K562 (cell line): ENCODE data around the gene ALDH1A3. TPM values are rescaled to one million over a fixed set of nuclear protein-coding genes. Genes with fewer than 3 reads are reported as not detected.

ENCODE experiments used
- ATAC-seq: fragments of 200-7000 bp; cut with Tn5 transposase; 3 replicates; pipeline ENCODE4 v1.9.1; 2020; ENCODE audit warnings: moderate library complexity
- BruUV-seq: library from RNA; stranded (reverse); fragments of 400-500 nt; replicated peaks from 2 replicates; lab custom pipeline; 2021; lab: Mats Ljungman, UMichigan
- CTCF ChIA-PET: fragments of 300-600 bp; formaldehyde crosslinking; extraction: SDS; loops from one replicate; lab custom pipeline; 2021; ENCODE audit warnings: low intra/inter-chr PET ratio; lab: Yijun Ruan, JAX
- POLR2A ChIA-PET: fragments of 300-600, 350-650 bp; sonication (Branson Sonifier 250); formaldehyde crosslinking; extraction: SDS; loops from one replicate; lab custom pipeline; 2021; ENCODE audit warnings: antibody characterized with exemption, inconsistent platforms; lab: Yijun Ruan, JAX
- DNase-seq, 4 experiments: peaks; one replicate each; pipeline versions ENCODE4 v3.0.0 to v3.0.0-alpha.2; 2011 to 2018; ENCODE audit warnings: low spot score in 3 of 4, mixed read lengths in 3 of 4; ENCODE audit errors: extremely low read depth in 1 of 4
- FAIRE-seq: peaks from 2 replicates; lab custom pipeline; 2011; peaks lifted over from hg19 to GRCh38; lab: Jason Lieb, UNC
- H2AFZ ChIP-seq: 2 replicates; pipeline ENCODE4 v1.6.0; 2011; ENCODE audit warnings: low read depth, low read length, control low read depth, inconsistent platforms
- H3K27ac ChIP-seq: fragments of 200-600 bp; 3 replicates; pipeline ENCODE4 v1.8.0; 2011; ENCODE audit warnings: low read depth, mild to moderate bottlenecking, control low read depth, inconsistent platforms, low read length, moderate library complexity, mixed read lengths; ENCODE audit errors: extremely low read depth
- H3K27me3 ChIP-seq, 2 experiments: fragments of 300-600 bp in 1 of 2; 2 replicates in 1 of 2; 3 replicates in 1 of 2; pipeline versions ENCODE4 v1.6.0 to v1.8.0; 2011; ENCODE audit warnings: inconsistent platforms in 2 of 2, low read length in 2 of 2, mild to moderate bottlenecking in 1 of 2, mixed read lengths in 1 of 2, moderate library complexity in 1 of 2; ENCODE audit not compliant: control insufficient read depth in 2 of 2, insufficient read depth in 2 of 2
- H3K36me3 ChIP-seq: fragments of 300-600 bp; 3 replicates; pipeline ENCODE4 v1.8.0; 2011; ENCODE audit warnings: mild to moderate bottlenecking, low read length, inconsistent platforms; ENCODE audit not compliant: control insufficient read depth, insufficient read depth
- H3K4me1 ChIP-seq, 2 experiments: fragments of 200-600 bp in 1 of 2; replicated peaks in 1 of 2; 2 replicates in 1 of 2; 3 replicates in 1 of 2; pipeline versions ENCODE4 v1.5.1 to v1.8.0; 2011; ENCODE audit warnings: inconsistent platforms in 2 of 2, low read length in 2 of 2, mild to moderate bottlenecking in 1 of 2, mixed read lengths in 1 of 2, moderate library complexity in 1 of 2; ENCODE audit not compliant: control insufficient read depth in 2 of 2, insufficient read depth in 2 of 2
- H3K4me2 ChIP-seq: 2 replicates; pipeline ENCODE4 v1.6.1; 2011; ENCODE audit warnings: low read length, control low read depth, inconsistent platforms, mixed read lengths; ENCODE audit not compliant: insufficient read depth
- H3K4me3 ChIP-seq: fragments of 200-600 bp; sonication (generic), shearing (Covaris generic); 2 replicates; pipeline ENCODE4 v1.5.1; 2016; ENCODE audit warnings: control low read depth, inconsistent platforms
- H3K79me2 ChIP-seq: fragments of 200-600 bp; 3 replicates; pipeline ENCODE4 v1.8.0; 2011; ENCODE audit warnings: low read length, inconsistent platforms; ENCODE audit not compliant: control insufficient read depth, insufficient read depth
- H3K9ac ChIP-seq, 2 experiments: 2 replicates each; pipeline versions ENCODE4 v1.6.0 to v1.6.1; 2011; ENCODE audit warnings: low read depth in 2 of 2, low read length in 2 of 2, control low read depth in 1 of 2, inconsistent platforms in 1 of 2, mild to moderate bottlenecking in 1 of 2, mixed read lengths in 1 of 2; ENCODE audit not compliant: insufficient read depth in 1 of 2
- H3K9me1 ChIP-seq: one replicate; pipeline ENCODE4 v1.6.0; 2011; ENCODE audit warnings: inconsistent platforms, mild to moderate bottlenecking, low read length, moderate library complexity; ENCODE audit not compliant: control insufficient read depth, insufficient read depth
- H3K9me3 ChIP-seq: replicated peaks from 2 replicates; pipeline ENCODE4 v1.5.1; 2011; ENCODE audit warnings: low read depth, low read length, inconsistent platforms; ENCODE audit not compliant: control insufficient read depth, insufficient read depth
- H4K20me1 ChIP-seq: replicated peaks from 2 replicates; pipeline ENCODE4 v1.6.1; 2011; ENCODE audit warnings: low read length, inconsistent platforms, mixed read lengths; ENCODE audit not compliant: control insufficient read depth, insufficient read depth
- AFF1 ChIP-seq, 2 experiments: fragments of 450-650 bp; IDR thresholded peaks; 2 replicates each; pipeline ENCODE4 v1.6.1; 2018; ENCODE audit warnings: mild to moderate bottlenecking in 2 of 2, low read depth in 1 of 2; ENCODE audit not compliant: partially characterized antibody in 2 of 2
- FOXJ2 ChIP-seq: fragments of 200-800 bp; sonication (Bioruptor generic); IDR thresholded peaks from 2 replicates; pipeline ENCODE4 v1.6.1; 2016; ENCODE audit warnings: missing genetic modification characterization, missing compliant biosample characterization
- KLF1 ChIP-seq: fragments of 450-650 bp; IDR thresholded peaks from 2 replicates; pipeline ENCODE4 v1.6.1; 2016; ENCODE audit warnings: missing genetic modification characterization, missing compliant biosample characterization
- POLR2G ChIP-seq: fragments of 200-400 bp; formaldehyde crosslinking; IDR thresholded peaks from 2 replicates; pipeline ENCODE4 v1.6.1; 2017; ENCODE audit warnings: low read depth, mild to moderate bottlenecking, antibody characterized with exemption, low read length, moderate library complexity
- POU5F1 ChIP-seq: fragments of 150-350 bp; IDR thresholded peaks from 2 replicates; pipeline ENCODE4 v1.6.1; 2014; ENCODE audit warnings: borderline replicate concordance, low read length, low read depth, mild to moderate bottlenecking; ENCODE audit not compliant: partially characterized antibody
- RFX1 ChIP-seq: fragments of 450-650 bp; IDR thresholded peaks from 2 replicates; pipeline ENCODE4 v1.6.1; 2016; ENCODE audit warnings: mild to moderate bottlenecking, moderate library complexity
- ZNF184 ChIP-seq: sonication (generic); formaldehyde crosslinking; IDR thresholded peaks from 2 replicates; pipeline ENCODE4 v1.5.0; 2020; ENCODE audit warnings: missing genetic modification reagents
- WGBS: fragments of 100-300 bp; shearing (Covaris generic); methylation state at CpG from one replicate; pipeline ENCODE4 v1.1.6; 2016; ENCODE audit warnings: low coverage, mixed read lengths; ENCODE audit not compliant: insufficient coverage; ENCODE audit errors: missing lambda C conversion rate; 5-methylcytosine and 5-hydroxymethylcytosine counted together
- in situ Hi-C: fragments of 300-500 bp; cut with MboI; formaldehyde crosslinking; loops from 4 replicates; pipeline ENCODE4 v1.15.0; 2018; ENCODE audit warnings: inconsistent platforms, mixed read lengths
- intact Hi-C: fragments of 100-400 bp; cut with micrococcal nuclease; formaldehyde crosslinking; loops from 2 replicates; pipeline ENCODE4 v1.14.2; 2022
- polyA plus RNA-seq, 8 experiments: library from polyadenylated mRNA; depleted of rRNA in 4 of 8; stranded (reverse) in 5 of 8; unstranded in 3 of 8; fragments of >200 nt; fragmentation: Nextera tagmentation in 2 of 8; fragmentation: Illumina TruSeq in 1 of 8; extraction: Ambion mirVana in 2 of 8; extraction: Trizol in 1 of 8; gene quantifications; 2 replicates each; pipeline versions ENCODE4 v1.2.1 to v1.2.3, GENCODE V29; 2011 to 2014; ENCODE audit warnings: inconsistent platforms in 1 of 8, missing spikeins in 1 of 8
- total RNA-seq, 7 experiments: library from RNA; depleted of rRNA in 6 of 7; stranded (reverse); fragments of >200 nt in 6 of 7; fragmentation: Illumina TruSeq in 2 of 7; extraction: Trizol in 2 of 7; gene quantifications; 2 replicates each; pipeline versions ENCODE4 v1.2.1 to v1.2.3, GENCODE V29; 2011 to 2021; ENCODE audit warnings: low replicate concordance in 1 of 7
- TF ChIP-seq, protein P1 (sequence below): fragments of 250-450 bp; sonication (Bioruptor Pico); IDR thresholded peaks from 2 replicates; pipeline ENCODE4 v1.4.0; 2020

ALDH1A3 gene
- total and polyA plus RNA-seq, 9 of the 15 experiments (the other 6 are each of a cell fraction or from before 2014, with no cell fraction given) = 0.38 TPM; not detected in 8

DNA sequence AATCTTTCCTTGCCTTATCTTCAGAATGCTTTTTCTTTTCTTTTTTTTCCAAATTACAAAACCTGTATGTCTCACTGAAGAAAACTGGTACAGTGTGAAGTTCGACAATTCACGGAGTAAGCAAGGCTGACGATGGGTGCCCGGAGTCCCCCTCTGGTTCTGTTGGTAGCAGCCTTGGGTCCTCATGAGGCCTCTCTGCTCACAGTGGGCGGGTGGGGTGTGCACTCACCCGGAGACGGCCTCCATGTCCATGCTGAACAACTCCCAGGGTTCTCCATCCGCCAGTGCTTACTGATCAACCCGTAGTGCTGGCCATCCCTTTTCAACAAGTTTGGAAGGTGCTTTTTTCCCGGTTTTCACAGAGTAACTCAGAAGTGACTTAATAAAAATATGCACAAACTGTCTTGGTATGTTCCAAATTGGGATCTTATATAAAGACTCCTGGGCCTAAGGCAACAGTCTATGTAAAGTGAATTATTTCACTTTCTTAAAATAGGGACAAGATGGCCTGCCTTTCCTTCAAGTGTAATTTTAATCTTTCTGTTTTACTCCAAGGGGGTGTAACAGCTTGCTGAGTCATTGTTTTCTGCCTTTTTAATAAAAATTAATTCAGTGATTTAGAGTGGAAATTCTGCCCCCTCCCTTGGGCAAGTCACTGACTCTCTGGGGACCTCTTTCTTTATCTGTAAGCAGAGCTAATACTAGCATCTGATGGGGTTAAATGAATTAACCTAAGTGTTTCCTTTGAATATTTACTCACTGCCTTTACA is 63.2 kb downstream of the ALDH1A3 start:
- intact Hi-C loops = no loop called here
- BruUV-seq = no TSS peak
- POLR2A ChIA-PET = no interaction called here
- no peak for DNase-seq
- in situ Hi-C loops = loop anchor here (5.0 kb wide), 1 partner anchor 64 kb away; no protein-coding TSS in a partner anchor
- peaks cover 13 to 22% of the 10 kb centered on the region in 2 experiments; a peak in 4 of 5 replicates for H3K27me3 ChIP-seq
- no peak for ATAC-seq
- H3K9me1 ChIP-seq = no peaks in the 10 kb centered on the region
- FAIRE-seq = no peak
- no peak overlapping the region for H3K9ac ChIP-seq
- no peaks in the 10 kb centered on the region for H3K79me2 ChIP-seq
- CTCF ChIA-PET = no interaction called here
- H3K9me3 ChIP-seq = no peaks in the 10 kb centered on the region
- 9% methylated on average over 10 of the region's 10 CpGs for WGBS
- no peaks in the 10 kb centered on the region for H3K36me3 ChIP-seq
- no peak overlapping the region for H3K4me3 ChIP-seq
- no peaks in the 10 kb centered on the region; a peak in 1 of 5 replicates for H3K4me1 ChIP-seq
- no peak overlapping the region for H2AFZ ChIP-seq
- no peak overlapping the region for H3K27ac ChIP-seq
- no peak overlapping the region for H3K4me2 ChIP-seq
- 0 out of 2 replicates have a peak, but pooled peaks cover 4% of the 10 kb centered on the region for H4K20me1 ChIP-seq
- TF ChIP-seq POLR2G = no peak
- no peak for TF ChIP-seq AFF1 (IDR thresholded peaks at IDR 0.05; ENCODE audit: low read depth in 1 of 2, partially characterized antibody in 2 of 2)
- TF ChIP-seq ZNF184 (CRISPR knock-in tag) = no peak
- no peak for TF ChIP-seq FOXJ2
- no peak for TF ChIP-seq KLF1
- TF ChIP-seq RFX1 = no peak
- no peak for TF ChIP-seq POU5F1
- TF ChIP-seq, protein P1, sequence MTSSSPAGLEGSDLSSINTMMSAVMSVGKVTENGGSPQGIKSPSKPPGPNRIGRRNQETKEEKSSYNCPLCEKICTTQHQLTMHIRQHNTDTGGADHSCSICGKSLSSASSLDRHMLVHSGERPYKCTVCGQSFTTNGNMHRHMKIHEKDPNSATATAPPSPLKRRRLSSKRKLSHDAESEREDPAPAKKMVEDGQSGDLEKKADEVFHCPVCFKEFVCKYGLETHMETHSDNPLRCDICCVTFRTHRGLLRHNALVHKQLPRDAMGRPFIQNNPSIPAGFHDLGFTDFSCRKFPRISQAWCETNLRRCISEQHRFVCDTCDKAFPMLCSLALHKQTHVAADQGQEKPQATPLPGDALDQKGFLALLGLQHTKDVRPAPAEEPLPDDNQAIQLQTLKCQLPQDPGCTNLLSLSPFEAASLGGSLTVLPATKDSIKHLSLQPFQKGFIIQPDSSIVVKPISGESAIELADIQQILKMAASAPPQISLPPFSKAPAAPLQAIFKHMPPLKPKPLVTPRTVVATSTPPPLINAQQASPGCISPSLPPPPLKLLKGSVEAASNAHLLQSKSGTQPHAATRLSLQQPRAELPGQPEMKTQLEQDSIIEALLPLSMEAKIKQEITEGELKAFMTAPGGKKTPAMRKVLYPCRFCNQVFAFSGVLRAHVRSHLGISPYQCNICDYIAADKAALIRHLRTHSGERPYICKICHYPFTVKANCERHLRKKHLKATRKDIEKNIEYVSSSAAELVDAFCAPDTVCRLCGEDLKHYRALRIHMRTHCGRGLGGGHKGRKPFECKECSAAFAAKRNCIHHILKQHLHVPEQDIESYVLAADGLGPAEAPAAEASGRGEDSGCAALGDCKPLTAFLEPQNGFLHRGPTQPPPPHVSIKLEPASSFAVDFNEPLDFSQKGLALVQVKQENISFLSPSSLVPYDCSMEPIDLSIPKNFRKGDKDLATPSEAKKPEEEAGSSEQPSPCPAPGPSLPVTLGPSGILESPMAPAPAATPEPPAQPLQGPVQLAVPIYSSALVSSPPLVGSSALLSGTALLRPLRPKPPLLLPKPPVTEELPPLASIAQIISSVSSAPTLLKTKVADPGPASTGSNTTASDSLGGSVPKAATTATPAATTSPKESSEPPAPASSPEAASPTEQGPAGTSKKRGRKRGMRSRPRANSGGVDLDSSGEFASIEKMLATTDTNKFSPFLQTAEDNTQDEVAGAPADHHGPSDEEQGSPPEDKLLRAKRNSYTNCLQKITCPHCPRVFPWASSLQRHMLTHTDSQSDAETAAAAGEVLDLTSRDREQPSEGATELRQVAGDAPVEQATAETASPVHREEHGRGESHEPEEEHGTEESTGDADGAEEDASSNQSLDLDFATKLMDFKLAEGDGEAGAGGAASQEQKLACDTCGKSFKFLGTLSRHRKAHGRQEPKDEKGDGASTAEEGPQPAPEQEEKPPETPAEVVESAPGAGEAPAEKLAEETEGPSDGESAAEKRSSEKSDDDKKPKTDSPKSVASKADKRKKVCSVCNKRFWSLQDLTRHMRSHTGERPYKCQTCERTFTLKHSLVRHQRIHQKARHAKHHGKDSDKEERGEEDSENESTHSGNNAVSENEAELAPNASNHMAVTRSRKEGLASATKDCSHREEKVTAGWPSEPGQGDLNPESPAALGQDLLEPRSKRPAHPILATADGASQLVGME (CRISPR knock-in tag) = no peak
